Neuronal stem cell (in vitro differentiated cells): ENCODE results near the gene ADCY1.

ENCODE experiments used
- DNase-seq: peaks from one replicate; pipeline ENCODE4 v3.0.0-alpha.2; 2013; ENCODE audit warnings: low spot score
- H2AFZ ChIP-seq: one replicate; pipeline ENCODE4 v1.6.1; 2013; ENCODE audit warnings: mild to moderate bottlenecking, low read length, inconsistent platforms
- H2AK5ac ChIP-seq: 2 replicates; pipeline ENCODE4 v1.6.1; 2013; ENCODE audit warnings: low read depth, mild to moderate bottlenecking, inconsistent platforms, low read length, moderate library complexity, mixed read lengths
- H2BK120ac ChIP-seq: 2 replicates; pipeline ENCODE4 v1.6.1; 2013; ENCODE audit warnings: low read depth, mild to moderate bottlenecking, inconsistent platforms, low read length, moderate library complexity, mixed read lengths
- H2BK12ac ChIP-seq: one replicate; pipeline ENCODE4 v1.6.1; 2013; ENCODE audit warnings: low read length, inconsistent platforms
- H2BK15ac ChIP-seq: 2 replicates; pipeline ENCODE4 v1.6.1; 2013; ENCODE audit warnings: mild to moderate bottlenecking, low read length, inconsistent platforms, mixed read lengths
- H2BK5ac ChIP-seq: one replicate; pipeline ENCODE4 v1.6.1; 2013; ENCODE audit warnings: inconsistent platforms, mild to moderate bottlenecking, low read length, moderate library complexity
- H3K14ac ChIP-seq: one replicate; pipeline ENCODE4 v1.6.1; 2013; ENCODE audit warnings: low read length, inconsistent platforms
- H3K18ac ChIP-seq: 2 replicates; pipeline ENCODE4 v1.6.1; 2013; ENCODE audit warnings: low read length, inconsistent platforms
- H3K23ac ChIP-seq: 2 replicates; pipeline ENCODE4 v1.6.1; 2013; ENCODE audit warnings: low read depth, mild to moderate bottlenecking, mixed read lengths, low read length, inconsistent platforms; ENCODE audit not compliant: poor library complexity
- H3K27ac ChIP-seq: replicated peaks from 3 replicates; pipeline ENCODE4 v1.5.1; 2013; ENCODE audit warnings: low read length, inconsistent platforms
- H3K27me3 ChIP-seq, 3 experiments: 2 replicates each; pipeline ENCODE4 v1.6.1; 2013; ENCODE audit warnings: low read length in 3 of 3, mild to moderate bottlenecking in 2 of 3, inconsistent platforms in 1 of 3, low read depth in 1 of 3, mixed read lengths in 1 of 3, moderate library complexity in 1 of 3; ENCODE audit not compliant: control insufficient read depth in 3 of 3, insufficient read depth in 3 of 3
- H3K36me3 ChIP-seq, 2 donors: replicated peaks in 1 of 2; 2 replicates each; pipeline ENCODE4 v1.6.1; 2013; ENCODE audit warnings: low read length in 2 of 2; ENCODE audit not compliant: control insufficient read depth in 2 of 2, insufficient read depth in 2 of 2
- H3K4ac ChIP-seq: 2 replicates; pipeline ENCODE4 v1.6.1; 2013; ENCODE audit warnings: inconsistent platforms, mild to moderate bottlenecking, low read length, moderate library complexity
- H3K4me1 ChIP-seq, 2 donors: 1 replicate in 1 of 2; 2 replicates in 1 of 2; pipeline ENCODE4 v1.6.1; 2013; ENCODE audit warnings: low read length in 2 of 2, low read depth in 1 of 2; ENCODE audit not compliant: control insufficient read depth in 2 of 2, insufficient read depth in 1 of 2
- H3K4me2 ChIP-seq: one replicate; pipeline ENCODE4 v1.6.1; 2013; ENCODE audit warnings: mild to moderate bottlenecking, low read length, inconsistent platforms; ENCODE audit not compliant: insufficient read depth, poor library complexity, severe bottlenecking
- H3K4me3 ChIP-seq, 2 donors: 2 replicates each; pipeline ENCODE4 v1.5.1; 2013; ENCODE audit warnings: low read length in 2 of 2, mild to moderate bottlenecking in 2 of 2, inconsistent platforms in 1 of 2, moderate library complexity in 1 of 2
- H3K79me1 ChIP-seq: one replicate; pipeline ENCODE4 v1.6.1; 2013; ENCODE audit warnings: low read depth, mild to moderate bottlenecking, inconsistent platforms, low read length, moderate library complexity
- H3K9ac ChIP-seq: one replicate; pipeline ENCODE4 v1.6.1; 2013; ENCODE audit warnings: mild to moderate bottlenecking, low read depth, low read length, inconsistent platforms; ENCODE audit not compliant: poor library complexity
- H3K9me3 ChIP-seq, 2 donors: replicated peaks in 1 of 2; 2 replicates each; pipeline versions ENCODE3 to v1.6.1; 2013; ENCODE audit warnings: low read length in 2 of 2, mild to moderate bottlenecking in 2 of 2, inconsistent platforms in 1 of 2, low read depth in 1 of 2, mixed read lengths in 1 of 2, moderate library complexity in 1 of 2; ENCODE audit not compliant: control insufficient read depth in 2 of 2, insufficient read depth in 1 of 2
- H4K8ac ChIP-seq: one replicate; pipeline ENCODE4 v1.6.1; 2013; ENCODE audit warnings: low read depth, mild to moderate bottlenecking, inconsistent platforms, low read length, moderate library complexity
- H4K91ac ChIP-seq: one replicate; pipeline ENCODE4 v1.6.1; 2013; ENCODE audit warnings: low read length, low read depth, mild to moderate bottlenecking, inconsistent platforms; ENCODE audit not compliant: poor library complexity
- WGBS, 2 donors: extraction: QIAGEN DNeasy Blood & Tissue Kit; methylation state at CpG; one replicate each; pipeline ENCODE4 v1.1.7; 2013; ENCODE audit warnings: missing lambda C conversion rate in 2 of 2, mixed read lengths in 1 of 2; ENCODE audit not compliant: insufficient read length in 2 of 2, insufficient replicate concordance in 1 of 2; ENCODE audit errors: extremely low coverage in 2 of 2; 5-methylcytosine and 5-hydroxymethylcytosine counted together

ADCY1 gene

GRCh38 chr7:45583296-45583695, 9.1 kb downstream of the ADCY1 start:
- Histone ChIP-seq H3K4ac (no peak overlapping the region), H3K79me1 (no peaks in the 10 kb centered on the region)

GRCh38 chr7:45584261-45585210, 10.4 kb downstream of the ADCY1 start:
- Histone ChIP-seq H2AFZ (no peak overlapping the region), H3K36me3 (no peaks in the 10 kb centered on the region), H2BK15ac (no peak overlapping the region), H2AK5ac (peak overlapping the region; percentile 15), H3K9ac (peak overlapping the region; percentile 33), H4K8ac (no peak overlapping the region), H3K18ac (peak overlapping the region; percentile 46), H3K27ac (no peak overlapping the region), H3K4me2 (no peak overlapping the region), H2BK120ac (no peak overlapping the region), H3K27me3 (no peaks in the 10 kb centered on the region), H3K9me3 (no peaks in the 10 kb centered on the region), H2BK12ac (peak overlapping the region; percentile 11), H3K4me1 (peaks cover 1 to 14% of the 10 kb centered on the region in 2 donors), H3K23ac (no peak overlapping the region), H4K91ac (no peak overlapping the region), H3K4ac (no peak overlapping the region), H3K14ac (no peak overlapping the region), H2BK5ac (no peak overlapping the region), H3K79me1 (no peaks in the 10 kb centered on the region), H3K4me3 (no peak overlapping the region)
- no CpG with 5 or more reads among the region's 16 CpGs for WGBS, 2 donors
- DNase-seq = no peak

More at GRCh38 chr7:45583296-45583695, 9.1 kb downstream of the ADCY1 start:
- Histone ChIP-seq H4K8ac (no peak overlapping the region), H2AFZ (no peak overlapping the region), H3K27me3 (no peaks in the 10 kb centered on the region), H2AK5ac (no peak overlapping the region), H3K4me1 (peaks cover 5 to 20% of the 10 kb centered on the region in 2 donors), H3K23ac (no peak overlapping the region), H2BK12ac (no peak overlapping the region), H3K4me3 (peak overlapping the region in 1 of 2 donors; percentile 57), H3K36me3 (no peaks in the 10 kb centered on the region), H3K14ac (peak overlapping the region; percentile 10), H3K4me2 (no peak overlapping the region), H4K91ac (no peak overlapping the region), H3K18ac (peak overlapping the region; percentile 6), H2BK5ac (no peak overlapping the region), H3K27ac (no peak overlapping the region), H2BK120ac (no peak overlapping the region), H3K9ac (no peak overlapping the region), H2BK15ac (no peak overlapping the region), H3K9me3 (no peaks in the 10 kb centered on the region)
- DNase-seq = no peak
- WGBS, 2 donors = no CpG with 5 or more reads among the region's 2 CpGs

GRCh38 chr7:45585628-45586027, 11.5 kb downstream of the ADCY1 start:
- no peak overlapping the region for H4K8ac ChIP-seq
- H2AK5ac ChIP-seq = peak overlapping the region; percentile 2
- no peak overlapping the region for H3K4me3 ChIP-seq
- no peaks in the 10 kb centered on the region for H3K9me3 ChIP-seq
- H2BK5ac ChIP-seq = no peak overlapping the region
- peaks cover 0 to 14% of the 10 kb centered on the region in 2 donors for H3K4me1 ChIP-seq
- H2AFZ ChIP-seq = no peak overlapping the region
- no peaks in the 10 kb centered on the region for H3K36me3 ChIP-seq
- no peak for DNase-seq
- H3K9ac ChIP-seq = no peak overlapping the region
- H2BK120ac ChIP-seq = no peak overlapping the region
- no peak overlapping the region for H2BK12ac ChIP-seq
- no CpG with 5 or more reads among the region's 5 CpGs for WGBS, 2 donors
- H3K4ac ChIP-seq = no peak overlapping the region
- no peaks in the 10 kb centered on the region for H3K27me3 ChIP-seq
- no peak overlapping the region for H3K14ac ChIP-seq
- no peak overlapping the region for H2BK15ac ChIP-seq
- H3K18ac ChIP-seq = no peak overlapping the region
- no peaks in the 10 kb centered on the region for H3K79me1 ChIP-seq
- H3K27ac ChIP-seq = no peak overlapping the region
- H3K23ac ChIP-seq = no peak overlapping the region
- no peak overlapping the region for H3K4me2 ChIP-seq
- H4K91ac ChIP-seq = no peak overlapping the region
